ENCODE data around the gene PPP3CA.

DNA sequence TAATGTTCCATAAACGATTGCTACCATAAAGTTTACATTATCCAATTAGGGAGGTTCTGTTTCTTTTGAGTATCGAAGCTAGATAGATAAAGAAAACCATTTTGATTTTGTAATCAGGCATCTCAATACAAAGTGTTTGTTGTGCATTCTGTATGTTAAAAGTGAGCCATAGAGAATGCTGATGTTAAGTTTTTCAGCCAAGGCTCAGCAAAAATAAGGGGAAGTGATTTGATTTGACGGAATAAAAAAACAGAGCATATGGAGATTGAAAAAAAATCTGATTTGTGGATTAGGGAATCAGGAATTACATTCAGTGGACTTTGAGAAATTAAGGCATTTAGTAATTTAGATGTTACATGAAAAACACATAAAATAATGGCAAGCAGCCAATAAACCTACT lies 314.8 kb downstream of the PPP3CA start:
- TF ChIP-seq POLR2AphosphoS5 (IDR thresholded peaks at IDR 0.05) (no peak), POLR2A (IDR thresholded peaks at IDR 0.05) (no peak)
- TF ChIP-seq, protein P1, sequence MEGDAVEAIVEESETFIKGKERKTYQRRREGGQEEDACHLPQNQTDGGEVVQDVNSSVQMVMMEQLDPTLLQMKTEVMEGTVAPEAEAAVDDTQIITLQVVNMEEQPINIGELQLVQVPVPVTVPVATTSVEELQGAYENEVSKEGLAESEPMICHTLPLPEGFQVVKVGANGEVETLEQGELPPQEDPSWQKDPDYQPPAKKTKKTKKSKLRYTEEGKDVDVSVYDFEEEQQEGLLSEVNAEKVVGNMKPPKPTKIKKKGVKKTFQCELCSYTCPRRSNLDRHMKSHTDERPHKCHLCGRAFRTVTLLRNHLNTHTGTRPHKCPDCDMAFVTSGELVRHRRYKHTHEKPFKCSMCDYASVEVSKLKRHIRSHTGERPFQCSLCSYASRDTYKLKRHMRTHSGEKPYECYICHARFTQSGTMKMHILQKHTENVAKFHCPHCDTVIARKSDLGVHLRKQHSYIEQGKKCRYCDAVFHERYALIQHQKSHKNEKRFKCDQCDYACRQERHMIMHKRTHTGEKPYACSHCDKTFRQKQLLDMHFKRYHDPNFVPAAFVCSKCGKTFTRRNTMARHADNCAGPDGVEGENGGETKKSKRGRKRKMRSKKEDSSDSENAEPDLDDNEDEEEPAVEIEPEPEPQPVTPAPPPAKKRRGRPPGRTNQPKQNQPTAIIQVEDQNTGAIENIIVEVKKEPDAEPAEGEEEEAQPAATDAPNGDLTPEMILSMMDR (IDR thresholded peaks at IDR 0.05) = no peak
